ENCODE data around the gene NEDD9.

DNA sequence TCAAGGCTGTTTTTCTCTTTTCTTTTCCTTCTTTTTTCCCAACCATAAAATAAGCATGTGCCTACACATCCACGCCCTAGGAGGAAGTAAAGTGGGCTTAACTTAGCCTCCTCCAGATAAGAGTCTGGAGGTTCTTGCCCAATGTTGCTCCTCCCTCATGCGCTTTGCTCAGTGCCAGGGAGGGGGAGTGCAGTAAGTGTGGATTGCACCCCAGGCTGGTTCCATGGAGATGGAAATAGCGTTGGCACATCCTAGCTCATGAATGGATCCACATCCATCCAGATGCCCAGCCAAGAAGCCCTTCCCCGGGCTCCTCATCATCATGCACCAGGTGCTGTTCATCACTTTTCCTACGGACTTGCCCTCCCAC lies 58.2 kb downstream of the NEDD9 start:
- TF ChIP-seq EZH2 (IDR thresholded peaks at IDR 0.05; ENCODE audit: low read depth, unreplicated experiment), result no peak
- TF ChIP-seq, protein P1, sequence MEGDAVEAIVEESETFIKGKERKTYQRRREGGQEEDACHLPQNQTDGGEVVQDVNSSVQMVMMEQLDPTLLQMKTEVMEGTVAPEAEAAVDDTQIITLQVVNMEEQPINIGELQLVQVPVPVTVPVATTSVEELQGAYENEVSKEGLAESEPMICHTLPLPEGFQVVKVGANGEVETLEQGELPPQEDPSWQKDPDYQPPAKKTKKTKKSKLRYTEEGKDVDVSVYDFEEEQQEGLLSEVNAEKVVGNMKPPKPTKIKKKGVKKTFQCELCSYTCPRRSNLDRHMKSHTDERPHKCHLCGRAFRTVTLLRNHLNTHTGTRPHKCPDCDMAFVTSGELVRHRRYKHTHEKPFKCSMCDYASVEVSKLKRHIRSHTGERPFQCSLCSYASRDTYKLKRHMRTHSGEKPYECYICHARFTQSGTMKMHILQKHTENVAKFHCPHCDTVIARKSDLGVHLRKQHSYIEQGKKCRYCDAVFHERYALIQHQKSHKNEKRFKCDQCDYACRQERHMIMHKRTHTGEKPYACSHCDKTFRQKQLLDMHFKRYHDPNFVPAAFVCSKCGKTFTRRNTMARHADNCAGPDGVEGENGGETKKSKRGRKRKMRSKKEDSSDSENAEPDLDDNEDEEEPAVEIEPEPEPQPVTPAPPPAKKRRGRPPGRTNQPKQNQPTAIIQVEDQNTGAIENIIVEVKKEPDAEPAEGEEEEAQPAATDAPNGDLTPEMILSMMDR (conservative IDR thresholded peaks at IDR 0.05; ENCODE audit: low read depth in 2 of 2), result no peak
- TF ChIP-seq POLR2AphosphoS5 (IDR thresholded peaks at IDR 0.05; ENCODE audit: low read depth), result no peak

Data from GM23338 (cell line).